H1 (cell line): ENCODE measurements around the gene TACC2. TPM values are rescaled to one million over a fixed set of nuclear protein-coding genes. Genes with fewer than 3 reads are reported as not detected.

Experiments used
- BRCA1 ChIP-seq: IDR thresholded peaks from 2 replicates; pipeline ENCODE4 v1.6.1; 2012; ENCODE audit warnings: low read depth, low read length, improper control_type of control experiment
- CHD2 ChIP-seq: IDR thresholded peaks from 2 replicates; pipeline ENCODE4 v1.6.1; 2012; ENCODE audit warnings: low read length, improper control_type of control experiment
- EP300 ChIP-seq, 2 experiments: IDR thresholded peaks; 1 replicate in 1 of 2; 2 replicates in 1 of 2; pipeline ENCODE4 v1.6.1; 2011 to 2012; ENCODE audit warnings: low read depth in 2 of 2, low read length in 2 of 2, mild to moderate bottlenecking in 2 of 2, borderline replicate concordance in 1 of 2, inconsistent platforms in 1 of 2, moderate library complexity in 1 of 2
- EZH2 ChIP-seq: fragments of 200-600 bp; sonication (generic); IDR thresholded peaks from 2 replicates; pipeline ENCODE4 v1.7.1; 2012; ENCODE audit warnings: low read depth, mild to moderate bottlenecking, moderate library complexity, low read length, inconsistent platforms; ENCODE audit not compliant: severe bottlenecking
- FOSL1 ChIP-seq: IDR thresholded peaks from 2 replicates; pipeline ENCODE4 v1.6.1; 2011; ENCODE audit warnings: mild to moderate bottlenecking, low read depth, low read length, moderate library complexity; ENCODE audit not compliant: insufficient read depth
- GABPA ChIP-seq: IDR thresholded peaks from 2 replicates; pipeline ENCODE4 v1.6.1; 2011; ENCODE audit warnings: mild to moderate bottlenecking, low read length, moderate library complexity, borderline replicate concordance; ENCODE audit not compliant: insufficient read depth
- HDAC2 ChIP-seq, 2 experiments: fragments of 300-600 bp in 1 of 2; sonication (generic) in 1 of 2; IDR thresholded peaks; 2 replicates each; pipeline ENCODE4 v1.6.1; 2011 to 2012; ENCODE audit warnings: low read depth in 2 of 2, low read length in 2 of 2, mild to moderate bottlenecking in 2 of 2, moderate library complexity in 2 of 2, borderline replicate concordance in 1 of 2, inconsistent platforms in 1 of 2
- JUN ChIP-seq: IDR thresholded peaks from 2 replicates; pipeline ENCODE4 v1.6.1; 2011; ENCODE audit warnings: low read depth, mild to moderate bottlenecking, improper control_type of control experiment, low read length
- JUND ChIP-seq: IDR thresholded peaks from 2 replicates; pipeline ENCODE4 v1.6.1; 2011; ENCODE audit warnings: mild to moderate bottlenecking, improper control_type of control experiment, low read length
- NANOG ChIP-seq: IDR thresholded peaks from 2 replicates; pipeline ENCODE4 v1.6.1; 2011; ENCODE audit warnings: low read length, low read depth, mild to moderate bottlenecking, inconsistent platforms; ENCODE audit not compliant: insufficient read depth, poor library complexity, severe bottlenecking
- NRF1 ChIP-seq: IDR thresholded peaks from 2 replicates; pipeline ENCODE4 v1.6.1; 2011; ENCODE audit warnings: mild to moderate bottlenecking, low read depth, low read length, improper control_type of control experiment
- POLR2AphosphoS5 ChIP-seq: IDR thresholded peaks from 2 replicates; pipeline ENCODE4 v1.6.1; 2011; ENCODE audit warnings: low read depth, low read length
- RBBP5 ChIP-seq: IDR thresholded peaks from 2 replicates; pipeline ENCODE4 v1.7.1; 2012; ENCODE audit warnings: low read depth, mild to moderate bottlenecking, inconsistent platforms, low read length, moderate library complexity, borderline replicate concordance
- RNF2 ChIP-seq: fragments of 200-900, 300-1000 bp; sonication (generic); IDR thresholded peaks from 2 replicates; pipeline ENCODE4 v1.7.1; 2016; ENCODE audit warnings: borderline replicate concordance, low read depth, mild to moderate bottlenecking, antibody characterized with exemption, low read length; ENCODE audit not compliant: poor library complexity, severe bottlenecking; ENCODE audit errors: missing control alignments
- RXRA ChIP-seq: IDR thresholded peaks from 2 replicates; pipeline ENCODE4 v1.6.1; 2011; ENCODE audit warnings: low read depth, mild to moderate bottlenecking, low read length, moderate library complexity; ENCODE audit not compliant: insufficient read depth
- SIRT6 ChIP-seq: IDR thresholded peaks from one replicate; pipeline ENCODE4 v1.7.1; 2012; ENCODE audit warnings: low read length, inconsistent platforms
- SP1 ChIP-seq: IDR thresholded peaks from 2 replicates; pipeline ENCODE4 v1.6.1; 2011; ENCODE audit warnings: low read depth, low read length
- SP4 ChIP-seq: IDR thresholded peaks from 2 replicates; pipeline ENCODE4 v1.6.1; 2012; ENCODE audit warnings: low read length, inconsistent platforms
- SRF ChIP-seq: IDR thresholded peaks from 2 replicates; pipeline ENCODE4 v1.6.1; 2011; ENCODE audit warnings: mild to moderate bottlenecking, low read depth, low read length, moderate library complexity
- TAF1 ChIP-seq: IDR thresholded peaks from 2 replicates; pipeline ENCODE4 v1.6.1; 2011; ENCODE audit warnings: mild to moderate bottlenecking, low read depth, low read length
- TBP ChIP-seq: IDR thresholded peaks from 2 replicates; pipeline ENCODE4 v1.6.1; 2011; ENCODE audit warnings: low read depth, low read length, improper control_type of control experiment
- TCF12 ChIP-seq: IDR thresholded peaks from 2 replicates; pipeline ENCODE4 v1.6.1; 2011; ENCODE audit warnings: low read depth, mild to moderate bottlenecking, low read length
- polyA plus RNA-seq, 7 experiments: library from polyadenylated mRNA; depleted of rRNA in 3 of 7; stranded (reverse) in 5 of 7; unstranded in 2 of 7; fragments of >200 nt in 5 of 7; fragments of 200-250 nt in 2 of 7; gene quantifications; 1 replicate in 5 of 7; 2 replicates in 1 of 7; 4 replicates in 1 of 7; pipeline versions ENCODE4 v1.2.1 to v1.2.3, GENCODE V29; 2011 to 2013; ENCODE audit warnings: missing spikeins in 2 of 7, mixed read lengths in 2 of 7
- total RNA-seq: library from RNA; stranded (reverse); fragmentation: NEBNext Ultra II Directional; extraction: Animal tissue kit (Norgen Biotek cat#: 25700); gene quantifications from 2 replicates; pipeline ENCODE4 v1.2.1, GENCODE V29; 2021
- TF ChIP-seq, protein P1 (sequence below): IDR thresholded peaks from 2 replicates; pipeline ENCODE4 v1.6.1; 2012; ENCODE audit warnings: low read length, inconsistent platforms

The TACC2 gene
- total and polyA plus RNA-seq, 2 of the 8 experiments (the other 6 are each of a cell fraction or from before 2014, with no cell fraction given): 21.2 to 46.6 TPM

DNA sequence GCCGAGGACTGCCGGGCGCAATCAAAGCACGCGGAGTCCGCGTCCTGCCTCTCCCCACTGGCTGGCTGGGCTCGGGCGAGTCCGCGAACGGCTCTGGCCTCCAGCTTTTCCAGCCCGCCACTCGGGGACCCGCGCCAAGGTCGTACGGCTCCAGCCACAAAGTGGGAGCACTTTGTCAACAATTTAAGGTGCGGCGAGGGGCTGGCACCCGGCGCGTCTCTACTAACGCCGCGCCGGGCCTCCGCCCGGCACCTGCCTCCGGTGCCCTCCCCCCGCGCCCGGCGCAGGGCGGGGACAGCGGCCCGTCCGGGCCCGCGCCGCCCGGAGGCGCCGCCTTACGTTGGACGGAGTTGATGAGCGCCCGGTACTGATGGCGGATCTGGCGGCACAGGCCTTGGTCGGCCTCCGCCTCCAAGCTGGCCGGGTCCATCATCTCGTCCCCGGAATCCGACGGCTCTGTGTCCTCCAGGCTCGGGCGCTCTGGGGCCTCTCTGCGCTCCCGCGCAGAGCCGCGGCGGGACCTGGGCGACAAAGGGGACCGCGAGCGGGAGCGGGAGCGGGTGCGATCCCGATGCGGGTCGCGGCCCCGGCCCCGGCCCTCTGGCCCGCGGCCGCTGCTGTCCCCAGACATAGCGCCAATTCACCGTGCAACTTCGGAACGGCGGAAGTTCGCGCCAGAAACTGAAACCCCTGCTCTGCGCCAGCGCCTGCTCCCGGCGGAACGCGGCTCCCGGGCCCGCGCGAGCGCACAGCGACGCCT lies 14.2 kb upstream of the TACC2 start, which contains the start of gene NSMCE4A (continued):
- TF ChIP-seq SP1 (no peak), POLR2AphosphoS5 (peak; percentile 71), CHD2 (no peak), NANOG (no peak), FOSL1 (no peak), EP300 (IDR thresholded peaks at IDR 0.05; ENCODE audit: borderline replicate concordance in 1 of 2, low read depth in 2 of 2, low read length in 2 of 2) (no peak), SRF (no peak), EZH2 (no peak), GABPA (no peak), RBBP5 (peak; percentile 66; the same call in 1 of the 2 replicates), TAF1 (peak; percentile 89), RXRA (no peak), JUN (no peak), RNF2 (no peak), SP4 (no peak), HDAC2 (IDR thresholded peaks at IDR 0.05; ENCODE audit: borderline replicate concordance in 1 of 2, low read depth in 2 of 2, low read length in 2 of 2) (no peak), TBP (peak; percentile 66; the same call in 1 of the 2 replicates), SIRT6 (no peak), BRCA1 (no peak), TCF12 (no peak), NRF1 (no peak), JUND (no peak)
- TF ChIP-seq, protein P1, sequence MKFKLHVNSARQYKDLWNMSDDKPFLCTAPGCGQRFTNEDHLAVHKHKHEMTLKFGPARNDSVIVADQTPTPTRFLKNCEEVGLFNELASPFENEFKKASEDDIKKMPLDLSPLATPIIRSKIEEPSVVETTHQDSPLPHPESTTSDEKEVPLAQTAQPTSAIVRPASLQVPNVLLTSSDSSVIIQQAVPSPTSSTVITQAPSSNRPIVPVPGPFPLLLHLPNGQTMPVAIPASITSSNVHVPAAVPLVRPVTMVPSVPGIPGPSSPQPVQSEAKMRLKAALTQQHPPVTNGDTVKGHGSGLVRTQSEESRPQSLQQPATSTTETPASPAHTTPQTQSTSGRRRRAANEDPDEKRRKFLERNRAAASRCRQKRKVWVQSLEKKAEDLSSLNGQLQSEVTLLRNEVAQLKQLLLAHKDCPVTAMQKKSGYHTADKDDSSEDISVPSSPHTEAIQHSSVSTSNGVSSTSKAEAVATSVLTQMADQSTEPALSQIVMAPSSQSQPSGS: no peak
